GM12801 (cell line): ENCODE measurements around the gene GPR39.

Experiments
- CTCF ChIP-seq: IDR thresholded peaks from one replicate; pipeline ENCODE4 v1.5.1; 2011; ENCODE audit warnings: control low read depth; ENCODE audit not compliant: insufficient read length; ENCODE audit errors: extremely low read depth

Gene GPR39

GRCh38 chr2:132681766-132682165 is 265.2 kb downstream of the GPR39 start:
- no peak for TF ChIP-seq CTCF

- no peak for TF ChIP-seq CTCF
Observed at GRCh38 chr2:132690664-132691303, 274.2 kb downstream of the GPR39 start.

GRCh38 chr2:132691556-132691955 is 275.0 kb downstream of the GPR39 start:
- TF ChIP-seq CTCF, result no peak

GRCh38 chr2:132692816-132693215 is 276.2 kb downstream of the GPR39 start:
- TF ChIP-seq CTCF, result no peak
